ENCODE data around the gene ZNF511.
A peak's percentile ranks its signal among the peaks of the same experiment; 100 is the strongest.
"Not testable (repeated sequence)": the region's sequence is repeated elsewhere in the genome, so short reads cannot be mapped to it uniquely, and the experiment has no call there.

Gene ZNF511

GRCh38 chr10:133308421-133309099 is at the start of gene ZNF511, which contains the start of gene TUBGCP2:
ZNF511 (plus strand) TSS chr10:133308914; CDS start chr10:133308944, 30 bp downstream.
TUBGCP2 (minus strand) TSS chr10:133308872; CDS start chr10:133302941, 5,931 bp downstream.
- H3K9ac ChIP-seq (ENCODE audit: low read depth, low read length), result peak within 1 kb of the TSS; percentile 96
- H3K9me3 ChIP-seq (ENCODE audit: control insufficient read depth, insufficient read depth, low read length), result no peaks in the 10 kb centered on the region
- no peaks in the 10 kb centered on the region for H3K27me3 ChIP-seq (ENCODE audit: control insufficient read depth, insufficient read depth, low read length)
- H3K4me1 ChIP-seq (ENCODE audit: control insufficient read depth, insufficient read depth, low read length), result no peaks in the 10 kb centered on the region
- H3K36me3 ChIP-seq (ENCODE audit: control insufficient read depth, insufficient read depth, low read length), result peaks cover 32% of the 10 kb centered on the region
- H3K27ac ChIP-seq (ENCODE audit: low read depth, low read length), result peak within 1 kb of the TSS; percentile 96
- H3K4me3 ChIP-seq (ENCODE audit: low read depth, low read length), result peak within 1 kb of the TSS; percentile 94

GRCh38 chr10:133259602-133259989 is 49.1 kb upstream of the ZNF511 start:
- Histone ChIP-seq H3K27me3 (ENCODE audit: control insufficient read depth, insufficient read depth, low read length) (peaks cover 17% of the 10 kb centered on the region), H3K9ac (ENCODE audit: low read depth, low read length) (no peak overlapping the region), H3K9me3 (ENCODE audit: control insufficient read depth, insufficient read depth, low read length) (no peaks in the 10 kb centered on the region), H3K4me3 (ENCODE audit: low read depth, low read length) (no peak overlapping the region), H3K4me1 (ENCODE audit: control insufficient read depth, insufficient read depth, low read length) (peaks cover 18% of the 10 kb centered on the region; the same call in 1 of the 2 replicates), H3K27ac (ENCODE audit: low read depth, low read length) (no peak overlapping the region), H3K36me3 (ENCODE audit: control insufficient read depth, insufficient read depth, low read length) (no peaks in the 10 kb centered on the region)

GRCh38 chr10:133260895-133261725 is 47.6 kb upstream of the ZNF511 start:
- peak overlapping the region; percentile 67 for H3K4me3 ChIP-seq (ENCODE audit: low read depth, low read length)
- no peaks in the 10 kb centered on the region for H3K36me3 ChIP-seq (ENCODE audit: control insufficient read depth, insufficient read depth, low read length)
- H3K9ac ChIP-seq (ENCODE audit: low read depth, low read length), result no peak overlapping the region
- H3K4me1 ChIP-seq (ENCODE audit: control insufficient read depth, insufficient read depth, low read length), result peaks cover 18% of the 10 kb centered on the region; the same call in 1 of the 2 replicates
- H3K27ac ChIP-seq (ENCODE audit: low read depth, low read length), result no peak overlapping the region
- H3K27me3 ChIP-seq (ENCODE audit: control insufficient read depth, insufficient read depth, low read length), result peaks cover 17% of the 10 kb centered on the region
- no peaks in the 10 kb centered on the region for H3K9me3 ChIP-seq (ENCODE audit: control insufficient read depth, insufficient read depth, low read length)

- peaks cover 18% of the 10 kb centered on the region; the same call in 1 of the 2 replicates for H3K4me1 ChIP-seq (ENCODE audit: control insufficient read depth, insufficient read depth, low read length)
- peaks cover 17% of the 10 kb centered on the region for H3K27me3 ChIP-seq (ENCODE audit: control insufficient read depth, insufficient read depth, low read length)
- no peak overlapping the region; the same call in 1 of the 2 replicates for H3K9ac ChIP-seq (ENCODE audit: low read depth, low read length)
- no peak overlapping the region for H3K27ac ChIP-seq (ENCODE audit: low read depth, low read length)
- peak overlapping the region; percentile 67 for H3K4me3 ChIP-seq (ENCODE audit: low read depth, low read length)
- H3K36me3 ChIP-seq (ENCODE audit: control insufficient read depth, insufficient read depth, low read length), result no peaks in the 10 kb centered on the region
- no peaks in the 10 kb centered on the region for H3K9me3 ChIP-seq (ENCODE audit: control insufficient read depth, insufficient read depth, low read length)
Measured at GRCh38 chr10:133261726-133262325, 46.9 kb upstream of the ZNF511 start.

GRCh38 chr10:133262696-133263095 is 46.0 kb upstream of the ZNF511 start:
- peaks cover 12% of the 10 kb centered on the region; the same call in 1 of the 2 replicates for H3K4me1 ChIP-seq (ENCODE audit: control insufficient read depth, insufficient read depth, low read length)
- no peak overlapping the region for H3K27ac ChIP-seq (ENCODE audit: low read depth, low read length)
- H3K36me3 ChIP-seq (ENCODE audit: control insufficient read depth, insufficient read depth, low read length), result no peaks in the 10 kb centered on the region
- H3K9me3 ChIP-seq (ENCODE audit: control insufficient read depth, insufficient read depth, low read length), result no peaks in the 10 kb centered on the region
- no peak overlapping the region for H3K9ac ChIP-seq (ENCODE audit: low read depth, low read length)
- H3K27me3 ChIP-seq (ENCODE audit: control insufficient read depth, insufficient read depth, low read length), result peaks cover 17% of the 10 kb centered on the region
- H3K4me3 ChIP-seq (ENCODE audit: low read depth, low read length), result no peak overlapping the region

- Histone ChIP-seq H3K9me3 (ENCODE audit: control insufficient read depth, insufficient read depth, low read length) (no peaks in the 10 kb centered on the region), H3K27ac (ENCODE audit: low read depth, low read length) (no peak overlapping the region), H3K4me1 (ENCODE audit: control insufficient read depth, insufficient read depth, low read length) (0 out of 2 replicates have a peak, but pooled peaks cover 8% of the 10 kb centered on the region)
Measured at GRCh38 chr10:133263674-133264073, 45.0 kb upstream of the ZNF511 start.

GRCh38 chr10:133264461-133264860 is 44.3 kb upstream of the ZNF511 start:
- no peak overlapping the region for H3K27ac ChIP-seq (ENCODE audit: low read depth, low read length)
- peaks cover 17% of the 10 kb centered on the region for H3K27me3 ChIP-seq (ENCODE audit: control insufficient read depth, insufficient read depth, low read length)
- no peaks in the 10 kb centered on the region for H3K36me3 ChIP-seq (ENCODE audit: control insufficient read depth, insufficient read depth, low read length)
- H3K4me3 ChIP-seq (ENCODE audit: low read depth, low read length), result no peak overlapping the region
- no peak overlapping the region for H3K9ac ChIP-seq (ENCODE audit: low read depth, low read length)
- H3K4me1 ChIP-seq (ENCODE audit: control insufficient read depth, insufficient read depth, low read length), result 0 out of 2 replicates have a peak, but pooled peaks cover 8% of the 10 kb centered on the region
- H3K9me3 ChIP-seq (ENCODE audit: control insufficient read depth, insufficient read depth, low read length), result no peaks in the 10 kb centered on the region

More at GRCh38 chr10:133263674-133264073, 45.0 kb upstream of the ZNF511 start:
- Histone ChIP-seq H3K27me3 (ENCODE audit: control insufficient read depth, insufficient read depth, low read length) (peaks cover 17% of the 10 kb centered on the region), H3K4me3 (ENCODE audit: low read depth, low read length) (no peak overlapping the region), H3K9ac (ENCODE audit: low read depth, low read length) (no peak overlapping the region), H3K36me3 (ENCODE audit: control insufficient read depth, insufficient read depth, low read length) (no peaks in the 10 kb centered on the region)

GRCh38 chr10:133265052-133265451 is 43.7 kb upstream of the ZNF511 start:
- not testable (repeated sequence) for H3K4me1 ChIP-seq (ENCODE audit: control insufficient read depth, insufficient read depth, low read length); H3K9ac ChIP-seq (ENCODE audit: low read depth, low read length); H3K9me3 ChIP-seq (ENCODE audit: control insufficient read depth, insufficient read depth, low read length); H3K4me3 ChIP-seq (ENCODE audit: low read depth, low read length); H3K27ac ChIP-seq (ENCODE audit: low read depth, low read length); H3K36me3 ChIP-seq (ENCODE audit: control insufficient read depth, insufficient read depth, low read length)
- H3K27me3 ChIP-seq (ENCODE audit: control insufficient read depth, insufficient read depth, low read length), result peaks cover 17% of the 10 kb centered on the region

- Histone ChIP-seq H3K27me3 (ENCODE audit: control insufficient read depth, insufficient read depth, low read length) (peaks cover 17% of the 10 kb centered on the region), H3K9ac (ENCODE audit: low read depth, low read length) (no peak overlapping the region), H3K27ac (ENCODE audit: low read depth, low read length) (no peak overlapping the region), H3K4me1 (ENCODE audit: control insufficient read depth, insufficient read depth, low read length) (0 out of 2 replicates have a peak, but pooled peaks cover 6% of the 10 kb centered on the region), H3K9me3 (ENCODE audit: control insufficient read depth, insufficient read depth, low read length) (no peaks in the 10 kb centered on the region), H3K36me3 (ENCODE audit: control insufficient read depth, insufficient read depth, low read length) (no peaks in the 10 kb centered on the region), H3K4me3 (ENCODE audit: low read depth, low read length) (no peak overlapping the region)
Measured at GRCh38 chr10:133266056-133266795, 42.5 kb upstream of the ZNF511 start.

GRCh38 chr10:133267293-133267692 is 41.4 kb upstream of the ZNF511 start:
- H3K9ac ChIP-seq (ENCODE audit: low read depth, low read length), result no peak overlapping the region
- H3K4me3 ChIP-seq (ENCODE audit: low read depth, low read length), result no peak overlapping the region
- peaks cover 15% of the 10 kb centered on the region for H3K27me3 ChIP-seq (ENCODE audit: control insufficient read depth, insufficient read depth, low read length)
- H3K27ac ChIP-seq (ENCODE audit: low read depth, low read length), result no peak overlapping the region
- H3K9me3 ChIP-seq (ENCODE audit: control insufficient read depth, insufficient read depth, low read length), result no peaks in the 10 kb centered on the region
- H3K4me1 ChIP-seq (ENCODE audit: control insufficient read depth, insufficient read depth, low read length), result 0 out of 2 replicates have a peak, but pooled peaks cover 4% of the 10 kb centered on the region
- no peaks in the 10 kb centered on the region for H3K36me3 ChIP-seq (ENCODE audit: control insufficient read depth, insufficient read depth, low read length)

Data from HUES48 (cell line).